Suppressor macrophage (primary cell): Measurements from ENCODE around the gene ZNF385D.

ENCODE experiments used
- DNase-seq, 4 experiments: peaks; one replicate each; pipeline ENCODE4 v3.0.0-alpha.2; 2020 to 2022

Gene ZNF385D

DNA sequence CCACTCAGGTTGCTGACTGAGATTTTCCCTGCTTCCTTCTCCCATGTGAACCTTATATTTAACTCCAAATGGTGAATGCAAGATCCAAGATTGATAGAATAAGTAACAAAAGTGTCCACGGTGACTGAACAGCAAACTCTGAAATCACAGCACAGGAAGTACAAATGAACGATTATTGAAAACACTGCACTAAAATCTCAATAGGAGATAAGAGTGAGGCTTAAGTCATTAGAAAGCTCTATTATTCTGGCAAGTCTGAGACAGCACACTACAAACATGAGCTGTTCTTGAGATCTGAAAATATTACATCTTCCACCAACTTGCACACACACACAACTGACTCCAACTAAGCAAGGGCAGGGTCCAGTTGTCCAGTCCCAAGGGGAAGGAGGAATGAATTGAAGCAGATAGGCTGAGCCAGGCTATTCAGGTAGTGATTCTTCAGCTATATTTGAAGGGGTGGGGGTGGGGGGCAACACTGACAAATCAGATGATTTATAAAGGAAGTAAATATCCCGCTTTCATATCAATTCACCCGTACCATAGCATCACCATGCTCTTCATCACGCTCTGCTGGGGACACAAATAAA is 2.9 kb downstream of the ZNF385D start:
- DNase-seq = no peak

DNA sequence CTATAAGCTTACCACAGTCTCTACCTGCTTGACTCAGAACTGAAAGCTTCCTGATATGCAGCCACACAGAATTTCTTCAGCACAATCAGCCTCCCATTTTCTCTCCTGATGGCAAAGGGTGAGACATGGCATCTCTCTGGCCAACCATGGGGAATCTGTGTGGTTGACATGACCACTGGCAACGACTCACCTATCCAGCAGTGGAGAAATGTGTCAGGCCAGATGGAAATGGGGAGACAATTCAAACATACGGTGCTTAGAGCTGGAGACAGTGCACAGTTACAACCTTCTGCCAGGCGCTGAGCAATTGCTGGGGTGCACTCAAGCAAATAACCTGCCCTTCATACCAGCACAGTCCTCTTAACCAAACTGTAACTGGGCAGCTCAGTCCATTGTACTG is 3.6 kb downstream of the ZNF385D start:
- no peak for DNase-seq

DNA sequence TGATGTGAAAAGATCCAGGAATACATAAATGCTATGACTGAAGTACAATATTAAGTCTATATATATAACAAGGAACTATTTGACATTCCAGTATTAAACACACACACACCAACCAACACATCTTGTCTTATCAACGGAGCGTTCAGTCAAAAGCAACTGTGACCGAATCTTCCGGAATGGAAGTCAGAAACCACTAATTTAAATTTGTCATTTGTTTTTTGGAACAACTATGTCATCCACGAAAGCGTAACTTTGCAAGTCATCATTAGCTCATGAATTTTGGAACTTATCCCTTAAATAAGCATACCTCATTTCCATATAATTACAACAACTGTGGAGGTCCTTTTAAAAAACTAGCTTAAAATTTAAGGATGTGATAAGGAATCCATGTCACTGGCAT is 5.0 kb downstream of the ZNF385D start:
- no peak for DNase-seq

DNA sequence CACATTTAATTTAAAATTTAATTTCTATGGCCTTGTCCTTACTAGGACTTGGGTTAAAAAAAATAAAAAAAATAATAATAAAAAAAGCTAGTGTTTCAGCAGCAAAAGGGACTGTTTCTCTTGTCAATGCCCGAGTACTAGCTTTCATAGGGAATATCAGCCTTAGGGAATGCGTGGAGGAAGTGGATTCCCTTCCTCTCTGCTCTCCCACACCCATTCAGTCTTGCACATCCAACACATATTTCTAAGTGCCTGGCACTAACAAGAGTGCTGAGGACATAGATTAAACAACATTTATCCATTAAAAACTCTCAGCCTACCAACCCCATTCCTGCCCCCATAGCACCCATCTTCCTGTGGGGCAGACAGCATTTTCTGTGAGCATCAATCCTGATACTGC is 6.2 kb downstream of the ZNF385D start:
- DNase-seq = no peak

DNA sequence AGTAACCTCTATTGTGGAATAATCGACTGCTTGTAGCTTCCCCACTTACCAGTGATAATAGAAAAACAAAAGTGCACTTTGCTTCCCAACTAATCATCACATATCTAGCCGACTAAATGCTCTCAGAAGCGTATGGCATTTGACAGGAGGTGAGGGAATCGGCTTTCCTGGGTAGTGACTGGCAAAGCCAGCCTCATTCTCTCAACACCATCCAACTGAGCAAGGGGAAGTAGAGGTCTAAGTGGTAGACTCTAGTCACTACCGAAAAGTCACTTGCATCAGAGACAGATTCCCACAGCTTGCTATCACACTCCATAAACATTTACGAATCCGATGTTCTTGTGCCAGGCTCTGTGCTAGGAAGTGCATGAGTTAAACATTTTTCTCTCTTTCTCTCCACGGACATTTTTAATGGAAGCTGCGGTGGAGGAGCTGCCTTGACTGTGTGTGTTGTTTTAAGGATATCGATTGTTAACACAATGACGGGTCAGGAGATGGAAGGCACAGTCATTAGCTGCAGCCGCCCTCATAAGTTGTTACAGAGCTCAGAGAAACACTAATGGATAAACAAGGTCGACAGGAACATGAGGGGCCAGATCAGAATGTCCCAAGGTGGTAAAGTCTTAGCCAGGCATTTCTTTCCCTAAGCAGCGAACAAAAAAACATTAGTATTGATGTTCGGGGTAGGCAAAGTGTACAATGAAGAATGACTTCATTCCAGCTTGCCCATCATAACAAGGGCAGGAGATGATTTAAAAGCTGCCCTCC is 11.9 kb downstream of the ZNF385D start:
- no peak for DNase-seq

DNA sequence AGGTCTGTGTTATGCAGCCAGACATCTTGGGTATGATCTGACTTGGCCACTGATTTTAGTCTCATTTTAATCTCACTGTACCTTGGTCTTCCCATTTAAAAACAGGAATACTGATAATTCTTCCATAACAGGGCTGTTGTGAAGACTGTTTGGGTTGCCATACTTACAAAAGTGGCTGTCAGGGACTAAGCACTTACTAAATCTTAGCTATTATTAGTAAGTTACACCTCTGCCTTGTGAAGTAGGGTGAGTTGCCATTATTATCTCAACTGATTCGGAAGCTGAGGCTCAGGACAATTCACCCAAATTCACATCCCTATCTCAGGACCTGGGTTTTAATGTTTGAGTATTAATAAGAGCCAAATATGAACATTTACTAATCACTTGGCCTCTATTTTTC is 12.7 kb downstream of the ZNF385D start:
- no peak for DNase-seq

DNA sequence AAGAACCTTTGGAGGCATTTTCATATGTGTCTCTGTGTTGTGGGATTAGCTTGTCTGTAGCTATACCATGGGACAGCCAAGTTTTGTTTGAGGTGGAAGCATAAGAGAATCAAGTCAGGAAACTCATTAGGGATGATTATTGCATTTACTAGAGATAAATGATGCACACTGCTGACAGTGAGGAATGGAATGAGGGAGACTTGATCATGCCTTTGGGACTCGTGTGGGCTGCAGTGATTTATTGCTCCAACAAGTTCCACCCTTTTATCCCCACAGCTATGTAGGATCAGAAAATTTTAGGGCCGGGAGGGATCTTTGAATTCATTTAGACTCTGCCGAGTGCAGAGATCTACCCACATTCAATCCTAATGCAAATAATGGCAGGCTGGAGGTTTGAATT is 16.3 kb downstream of the ZNF385D start:
- no peak for DNase-seq

DNA sequence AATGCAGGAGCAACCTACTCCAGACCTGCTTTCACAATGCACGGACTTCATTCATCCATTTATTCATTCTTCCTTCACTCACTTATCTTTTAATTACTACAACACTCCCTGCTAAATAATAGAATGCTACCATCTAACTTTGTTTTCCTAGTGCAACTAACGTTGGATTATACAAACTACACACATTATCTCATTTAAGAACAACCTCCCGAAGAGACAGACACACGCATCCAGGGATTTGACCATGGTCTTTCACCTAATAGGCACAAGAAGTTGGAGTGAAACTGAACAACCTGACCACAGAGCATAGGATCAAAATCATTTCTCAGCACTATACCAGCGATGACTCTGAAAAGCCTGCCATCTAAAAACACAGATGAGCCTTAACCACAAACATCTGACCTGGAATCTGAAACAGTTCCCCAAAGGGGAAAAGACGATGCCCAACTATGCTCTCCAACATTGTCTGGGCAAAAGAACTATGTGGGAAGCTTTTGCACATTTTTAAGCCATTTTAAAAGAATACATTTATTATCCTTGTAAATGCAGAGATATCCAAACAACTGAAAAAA is 21.0 kb downstream of the ZNF385D start:
- no peak for DNase-seq

DNA sequence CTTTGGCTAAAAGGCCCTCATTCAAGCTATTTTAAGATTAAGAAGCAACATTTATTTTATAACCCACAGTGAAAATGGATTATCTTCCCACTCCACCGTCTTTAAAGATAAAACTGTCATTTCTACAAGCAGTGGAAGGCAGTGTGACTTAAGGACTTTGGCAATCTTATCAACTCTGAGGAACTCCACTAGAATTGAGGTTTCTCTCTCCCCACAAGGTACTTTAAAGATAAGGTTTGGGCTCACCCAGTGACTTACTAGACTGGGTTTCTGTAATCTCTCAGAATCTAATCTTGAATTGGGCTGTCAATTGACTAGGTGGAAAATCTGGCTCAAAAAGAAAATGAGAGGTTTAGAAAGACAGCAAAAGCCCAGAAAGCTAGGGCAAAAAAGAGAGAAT is 21.7 kb downstream of the ZNF385D start:
- no peak for DNase-seq

DNA sequence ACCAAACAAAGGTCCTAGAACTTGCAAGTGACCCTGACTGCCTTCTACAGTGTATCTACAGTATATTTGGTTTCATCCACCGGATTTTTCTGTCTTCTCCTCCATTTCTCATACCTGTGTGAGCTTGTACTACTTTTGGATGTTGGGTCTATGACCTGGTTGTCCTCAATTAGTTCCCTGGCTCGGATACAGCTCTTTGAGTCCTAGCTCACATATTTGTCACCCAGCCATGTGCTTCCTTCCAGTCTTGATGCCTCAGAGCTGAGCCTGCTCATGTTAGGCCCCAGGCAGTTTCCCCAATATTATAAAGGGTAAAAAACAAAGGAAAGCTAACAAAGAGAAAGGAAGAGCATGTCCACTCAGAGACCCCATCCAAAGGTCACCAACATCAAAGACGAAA is 28.2 kb downstream of the ZNF385D start:
- DNase-seq = no peak

DNA sequence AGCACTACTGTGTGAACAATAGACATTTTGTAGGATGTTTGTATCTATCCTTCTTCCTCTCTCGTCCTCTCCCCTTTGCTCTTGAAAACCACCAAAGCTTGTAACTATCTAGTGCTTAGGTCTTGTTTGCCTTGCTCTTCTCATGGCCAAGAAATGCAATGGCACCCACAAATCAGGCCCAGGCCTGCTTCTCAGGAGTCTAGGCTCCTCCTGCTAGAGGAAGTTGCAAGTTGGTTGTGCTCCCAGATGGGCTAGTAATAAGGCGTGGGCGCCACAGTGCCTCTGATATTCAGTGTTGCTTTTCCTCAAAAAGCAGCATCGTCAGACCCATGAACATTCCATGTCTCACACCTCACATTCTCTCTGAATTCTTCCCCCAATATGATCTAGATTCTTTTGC is 28.7 kb downstream of the ZNF385D start:
- DNase-seq = no peak

DNA sequence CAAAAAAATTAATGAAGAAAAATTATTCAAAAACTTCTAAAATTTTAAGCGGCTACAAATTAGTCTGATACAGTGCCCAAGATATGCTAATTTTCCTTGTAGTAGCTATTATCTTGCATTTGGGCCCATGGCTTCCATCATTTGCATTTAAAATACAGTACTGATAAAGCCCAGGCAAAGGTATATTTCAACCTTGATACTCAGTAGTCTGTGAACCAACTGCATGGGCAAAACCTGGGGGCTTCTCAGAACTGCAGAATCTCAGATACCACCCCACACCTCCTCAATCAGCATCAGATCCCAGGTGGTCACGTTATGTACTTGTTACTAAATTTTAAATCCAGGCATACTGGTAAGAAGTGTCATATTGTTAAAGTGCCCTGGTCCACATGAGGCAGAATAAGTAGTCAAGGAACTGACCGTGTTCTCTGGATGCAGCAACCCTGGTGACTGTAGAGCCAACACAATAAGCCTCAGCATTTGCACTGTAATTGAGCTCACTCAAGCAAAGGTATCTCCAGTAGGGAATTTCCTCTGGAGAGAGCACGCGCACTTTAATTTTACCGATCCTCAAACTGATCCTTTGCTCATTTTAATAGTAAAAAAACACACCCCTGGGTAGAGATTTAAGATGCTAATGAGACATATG is 31.9 kb downstream of the ZNF385D start:
- no peak for DNase-seq

DNA sequence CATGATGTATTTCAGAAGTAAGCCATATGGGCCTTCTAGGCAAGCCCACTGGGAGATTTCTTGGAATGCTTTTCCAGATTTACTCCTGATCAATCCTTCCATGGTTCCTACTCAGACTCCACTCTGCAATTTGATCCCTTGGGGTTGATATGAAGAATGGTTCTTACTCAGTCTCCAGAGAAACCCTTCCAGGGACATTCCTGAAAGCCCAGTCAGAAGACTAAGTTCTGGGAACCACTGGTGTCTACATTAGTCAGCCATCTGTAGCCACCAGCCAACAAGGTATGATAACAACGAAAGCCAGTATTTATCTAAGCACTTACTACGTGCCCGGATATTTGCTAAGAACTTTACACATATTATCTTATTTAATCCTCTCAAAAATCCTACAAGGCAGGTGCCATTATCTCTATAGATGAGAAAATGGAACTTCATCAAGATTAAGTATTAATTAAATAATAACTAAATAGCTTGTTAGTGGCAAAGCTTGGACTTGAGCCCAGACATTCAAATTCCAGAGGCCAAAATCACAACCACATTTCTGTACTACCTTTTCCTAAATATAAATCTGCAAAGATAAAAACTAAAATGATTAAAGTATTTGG is 32.7 kb downstream of the ZNF385D start:
- DNase-seq = no peak

DNA sequence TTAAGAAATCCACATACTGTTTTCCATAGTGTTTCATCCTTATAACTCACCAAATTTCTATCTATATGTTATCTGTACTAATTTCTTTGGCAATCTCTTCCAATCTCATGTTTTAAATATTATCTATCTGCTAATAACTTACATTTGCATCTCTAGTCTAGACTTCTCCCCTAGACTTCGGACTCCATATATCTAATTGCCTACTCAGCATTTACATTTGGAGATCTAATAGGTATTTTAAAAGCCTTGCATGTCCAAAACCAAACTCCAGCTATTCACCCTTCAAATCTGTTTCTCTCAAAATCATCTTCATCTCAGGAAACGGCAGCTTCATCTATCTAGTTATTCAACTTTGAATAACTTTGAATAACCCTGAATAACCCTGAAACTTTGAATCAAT is 35.3 kb downstream of the ZNF385D start:
- no peak for DNase-seq

DNA sequence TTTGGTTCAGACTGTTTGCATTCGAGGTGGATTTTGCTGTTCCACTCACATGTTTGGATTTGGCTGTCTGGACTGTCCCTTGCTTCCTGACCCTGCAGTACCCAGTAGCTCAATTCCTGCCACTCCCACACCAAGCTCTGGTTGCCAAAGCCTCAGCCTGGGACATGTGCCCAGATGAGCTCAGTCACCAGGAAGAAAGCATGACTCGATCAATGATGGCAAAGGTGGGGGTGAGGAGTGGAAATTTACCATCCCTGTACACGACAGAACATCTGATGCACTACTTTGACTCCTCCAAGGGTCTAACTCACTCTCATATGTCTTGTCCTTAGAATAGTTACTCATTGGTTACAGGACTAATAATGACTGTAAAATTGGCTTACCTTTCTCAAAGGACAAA is 45.2 kb downstream of the ZNF385D start:
- no peak for DNase-seq

DNA sequence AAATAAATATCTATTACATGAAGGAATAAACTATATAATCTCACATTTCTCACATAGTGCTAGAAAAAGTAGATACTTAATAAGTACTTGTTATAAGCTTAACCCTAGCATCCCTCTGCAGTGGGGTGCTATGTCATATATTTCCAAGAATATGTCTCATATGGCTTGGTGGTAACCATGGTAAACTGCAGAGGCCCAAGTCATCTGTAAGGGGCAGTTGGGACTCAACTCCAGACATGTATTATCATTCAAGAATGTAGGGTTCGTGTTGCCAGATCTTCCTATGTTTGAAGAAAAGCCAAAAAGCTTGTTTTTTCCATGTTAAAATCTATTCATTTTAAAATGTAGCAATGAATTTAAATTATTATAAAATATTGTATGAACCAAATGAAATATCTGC is 46.2 kb downstream of the ZNF385D start:
- no peak for DNase-seq

DNA sequence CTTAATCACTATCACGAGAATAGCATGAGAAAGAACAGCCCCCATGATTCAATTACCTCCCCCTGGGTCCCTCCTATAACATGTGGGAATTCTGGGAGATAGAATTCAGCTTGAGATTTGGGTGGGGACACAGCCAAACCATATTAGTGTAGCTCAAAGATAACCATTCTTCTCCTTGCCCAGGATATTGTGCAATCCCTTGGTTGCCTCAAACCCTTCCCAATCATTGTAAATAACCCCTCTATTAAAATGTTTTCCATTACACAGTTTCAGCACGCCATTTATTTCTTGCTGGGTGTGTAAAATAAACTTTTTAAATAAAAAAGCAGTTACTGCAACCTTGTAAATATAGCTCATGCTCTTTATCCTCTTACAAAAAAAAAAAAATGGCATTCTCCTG is 47.7 kb downstream of the ZNF385D start:
- no peak for DNase-seq

DNA sequence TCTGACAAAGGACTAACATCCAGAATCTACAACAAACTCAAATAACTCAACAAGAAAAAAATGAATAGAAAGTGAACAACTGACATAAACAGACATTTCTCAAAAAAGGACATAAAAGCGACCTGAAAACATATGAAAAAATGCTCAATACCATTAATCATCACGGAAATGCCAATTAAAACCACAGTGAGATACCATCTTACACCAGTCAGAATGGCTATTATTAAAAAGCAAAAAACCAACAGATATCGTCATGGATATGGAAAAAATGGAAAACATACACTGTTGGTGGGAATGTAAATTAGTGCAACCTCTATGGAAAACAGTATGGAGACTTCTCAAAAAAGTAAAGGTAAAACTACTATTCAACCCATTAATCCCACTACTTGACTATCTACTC is 53.3 kb downstream of the ZNF385D start:
- no peak for DNase-seq

DNA sequence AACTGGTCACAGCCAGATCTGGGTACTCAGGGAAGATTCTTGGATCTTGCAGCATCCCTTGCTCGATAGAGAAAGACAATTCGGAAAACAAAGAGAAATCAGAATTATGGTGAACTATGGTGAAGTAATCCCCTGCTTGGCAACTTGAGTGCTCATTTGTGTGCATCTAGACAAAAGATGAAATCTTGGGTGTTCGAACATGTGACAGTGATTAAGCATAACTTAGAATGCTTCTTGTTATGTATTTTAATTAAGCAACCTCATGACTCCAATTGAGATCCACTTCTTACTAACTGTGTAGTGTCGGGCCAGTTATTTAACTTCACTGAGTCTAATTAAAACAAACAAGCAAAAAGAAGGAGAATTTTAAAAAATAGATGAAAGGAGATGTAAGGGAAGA is 56.5 kb downstream of the ZNF385D start:
- DNase-seq = no peak

DNA sequence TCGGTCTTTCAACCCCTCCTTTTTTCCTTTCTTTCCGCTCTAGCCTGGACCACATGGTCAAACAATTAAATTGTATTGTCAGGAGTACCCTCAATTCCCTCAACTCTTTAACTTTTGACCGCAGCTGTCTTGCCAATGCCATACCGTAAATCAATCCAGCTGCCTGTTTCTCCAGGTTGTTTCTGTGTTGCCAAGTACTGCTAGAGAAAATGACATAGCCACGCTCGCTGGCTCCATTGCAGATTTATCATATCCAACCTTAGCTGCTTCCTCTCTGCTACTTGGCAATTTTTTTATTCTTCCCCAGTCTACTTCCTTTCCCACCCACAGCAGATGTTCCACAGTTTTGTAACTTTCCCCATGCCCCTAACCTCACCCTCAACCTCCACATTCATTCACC is 60.0 kb downstream of the ZNF385D start:
- DNase-seq = no peak

DNA sequence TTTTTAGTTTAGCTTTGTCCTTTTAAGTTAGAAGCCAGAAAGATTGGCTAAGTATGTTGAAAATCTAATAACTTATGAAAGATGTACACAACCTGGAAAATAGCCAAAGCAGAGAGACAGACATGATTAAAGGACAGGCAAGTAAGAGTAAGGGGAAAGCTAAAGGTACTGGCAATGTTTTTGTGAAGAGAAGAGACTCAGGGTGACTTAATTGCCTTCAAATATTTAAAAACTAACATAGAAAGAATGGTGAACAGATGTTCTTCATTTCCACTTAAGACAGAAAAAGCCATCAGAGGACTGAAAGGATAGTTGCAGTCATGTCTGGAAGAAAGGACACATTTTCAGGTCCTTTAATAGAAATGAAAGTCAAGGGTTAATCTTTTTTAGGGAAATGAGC is 68.8 kb downstream of the ZNF385D start:
- DNase-seq = no peak

DNA sequence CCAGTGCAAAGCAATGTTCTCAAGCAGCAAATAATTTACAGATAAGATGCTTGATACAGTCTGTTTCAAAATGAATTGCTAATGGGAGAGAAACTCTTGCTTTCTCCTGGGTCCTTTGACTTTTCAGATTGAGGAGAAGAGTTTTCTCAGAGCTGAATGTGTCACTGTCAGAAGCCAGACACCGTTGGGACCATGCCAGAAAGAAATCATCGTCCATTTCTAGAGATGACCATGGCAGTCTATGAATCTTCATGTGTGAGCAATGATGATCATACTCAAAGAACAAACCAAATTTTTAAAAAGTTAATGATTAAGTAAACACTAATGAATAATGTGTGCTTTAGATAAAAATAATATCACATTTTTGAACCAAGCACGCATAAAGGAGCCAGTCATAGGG is 77.6 kb downstream of the ZNF385D start:
- DNase-seq = no peak

DNA sequence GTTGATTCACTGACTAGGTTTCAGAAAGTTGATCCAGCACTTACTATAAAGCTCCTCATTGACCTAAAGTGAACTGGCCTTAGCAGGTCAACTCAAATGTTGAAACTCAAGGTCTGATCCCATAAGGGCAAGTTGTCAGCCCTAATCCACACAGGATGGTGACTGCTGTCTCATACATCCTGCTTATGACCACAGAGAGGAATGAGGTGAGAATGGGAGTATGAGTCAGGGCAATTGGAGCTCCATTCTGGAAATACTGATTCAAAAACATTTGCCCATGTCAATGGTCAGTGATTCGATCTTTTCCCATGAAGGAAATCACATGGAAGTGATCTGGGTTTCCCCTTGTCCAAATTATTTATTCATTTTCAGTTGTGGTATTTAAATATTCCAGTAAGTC is 78.7 kb downstream of the ZNF385D start:
- no peak for DNase-seq

DNA sequence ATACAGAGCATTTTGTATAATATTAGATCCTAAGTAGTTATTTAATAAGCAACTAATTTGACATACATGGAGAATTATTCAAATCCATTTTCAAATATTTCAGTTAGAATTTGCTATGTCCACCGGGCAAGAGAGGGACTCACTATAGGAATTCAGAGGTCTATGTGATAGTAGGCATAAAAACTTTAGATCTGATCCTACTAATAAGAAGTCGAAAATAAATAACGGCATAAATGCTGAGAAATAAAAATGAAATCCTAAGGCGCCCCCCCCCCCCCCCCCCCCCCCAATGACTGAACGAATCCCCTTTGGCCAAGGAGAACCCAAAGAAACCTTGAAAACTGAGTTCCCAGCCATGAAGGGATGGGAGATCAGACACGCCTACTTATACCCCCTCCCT is 80.6 kb downstream of the ZNF385D start:
- no peak for DNase-seq
